ENCODE results near the gene ZNF507. TPM values are rescaled to one million over a fixed set of nuclear protein-coding genes. Genes with fewer than 3 reads are reported as not detected.
"Not testable (repeated sequence)": the region's sequence is repeated elsewhere in the genome, so short reads cannot be mapped to it uniquely, and the experiment has no call there.

Gene ZNF507
- polyA plus RNA-seq, 3 donors, result 0.08 to 0.39 (median 0.10) TPM

DNA sequence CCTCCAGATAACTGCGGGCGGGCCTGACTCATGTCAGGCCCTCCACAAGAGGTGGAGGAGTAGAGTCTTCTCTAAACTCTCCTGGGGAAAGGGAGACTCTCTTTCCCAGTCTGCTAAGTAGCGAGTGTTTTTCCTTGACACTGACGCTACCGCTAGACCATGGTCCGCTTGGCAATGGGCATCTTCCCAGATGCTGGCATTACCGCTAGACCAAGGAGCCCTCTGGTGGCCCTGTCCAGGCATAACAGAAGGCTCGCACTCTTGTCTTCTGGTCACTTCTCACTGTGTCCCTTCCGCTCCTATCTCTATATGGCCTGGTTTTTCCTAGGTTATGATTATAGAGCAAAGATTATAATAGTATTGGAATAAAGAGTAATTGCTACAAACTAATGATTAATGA, 31.7 kb downstream of the ZNF507 start:
- Mint-ChIP-seq H3K27me3 (ENCODE audit: low read depth in 3 of 3) (peaks cover 68 to 84% (median 83%) of the 10 kb centered on the region in 3 donors), H3K4me3 (peak overlapping the region in 1 of 2 donors; percentile 47), H3K9me3 (peaks cover 3 to 31% (median 18%) of the 10 kb centered on the region in 7 donors), H3K36me3 (peaks cover 22 to 30% of the 10 kb centered on the region in 2 donors)
- H3K4me2 ChIP-seq (replicated peaks; ENCODE audit: extremely low read depth, low read length, poor library complexity, severe bottlenecking); DNase-seq; H3K27ac ChIP-seq (ENCODE audit: low read depth in 1 of 2, low read length in 2 of 2); H3K4me1 ChIP-seq (ENCODE audit: control insufficient read depth in 1 of 2, insufficient read depth in 2 of 2, low read length in 2 of 2); H3K4me1 Mint-ChIP-seq; intact Hi-C loops (cut with micrococcal nuclease); H3K27ac Mint-ChIP-seq; H3K4me3 ChIP-seq (replicated peaks in 1 of 3; ENCODE audit: low read depth in 2 of 3, low read length in 3 of 3); H3K36me3 ChIP-seq (replicated peaks in 1 of 2; ENCODE audit: control insufficient read depth in 1 of 2, insufficient read depth in 2 of 2, low read length in 2 of 2); H3K79me2 ChIP-seq (ENCODE audit: insufficient read depth, low read length); H2AFZ ChIP-seq (ENCODE audit: insufficient read depth, low read depth, low read length, poor library complexity, severe bottlenecking); H3K9ac ChIP-seq (ENCODE audit: insufficient read depth, low read length, poor library complexity, severe bottlenecking); H4K20me1 ChIP-seq (ENCODE audit: insufficient read depth, low read length): not testable (repeated sequence)
- WGBS (ENCODE audit: insufficient coverage), result 100% methylated on average over 4 of the region's 9 CpGs
- Histone ChIP-seq H3K27me3 (ENCODE audit: control insufficient read depth in 2 of 2, insufficient read depth in 2 of 2, low read length in 2 of 2) (peaks cover 75 to 78% of the 10 kb centered on the region in 2 donors), H3K9me3 (replicated peaks in 1 of 2; ENCODE audit: control insufficient read depth in 1 of 2, insufficient read depth in 1 of 2, low read length in 2 of 2) (peaks cover 10 to 28% of the 10 kb centered on the region in 2 donors)
- TF ChIP-seq, protein P1, sequence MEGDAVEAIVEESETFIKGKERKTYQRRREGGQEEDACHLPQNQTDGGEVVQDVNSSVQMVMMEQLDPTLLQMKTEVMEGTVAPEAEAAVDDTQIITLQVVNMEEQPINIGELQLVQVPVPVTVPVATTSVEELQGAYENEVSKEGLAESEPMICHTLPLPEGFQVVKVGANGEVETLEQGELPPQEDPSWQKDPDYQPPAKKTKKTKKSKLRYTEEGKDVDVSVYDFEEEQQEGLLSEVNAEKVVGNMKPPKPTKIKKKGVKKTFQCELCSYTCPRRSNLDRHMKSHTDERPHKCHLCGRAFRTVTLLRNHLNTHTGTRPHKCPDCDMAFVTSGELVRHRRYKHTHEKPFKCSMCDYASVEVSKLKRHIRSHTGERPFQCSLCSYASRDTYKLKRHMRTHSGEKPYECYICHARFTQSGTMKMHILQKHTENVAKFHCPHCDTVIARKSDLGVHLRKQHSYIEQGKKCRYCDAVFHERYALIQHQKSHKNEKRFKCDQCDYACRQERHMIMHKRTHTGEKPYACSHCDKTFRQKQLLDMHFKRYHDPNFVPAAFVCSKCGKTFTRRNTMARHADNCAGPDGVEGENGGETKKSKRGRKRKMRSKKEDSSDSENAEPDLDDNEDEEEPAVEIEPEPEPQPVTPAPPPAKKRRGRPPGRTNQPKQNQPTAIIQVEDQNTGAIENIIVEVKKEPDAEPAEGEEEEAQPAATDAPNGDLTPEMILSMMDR (IDR thresholded peaks at IDR 0.05), result peak; percentile 64

DNA sequence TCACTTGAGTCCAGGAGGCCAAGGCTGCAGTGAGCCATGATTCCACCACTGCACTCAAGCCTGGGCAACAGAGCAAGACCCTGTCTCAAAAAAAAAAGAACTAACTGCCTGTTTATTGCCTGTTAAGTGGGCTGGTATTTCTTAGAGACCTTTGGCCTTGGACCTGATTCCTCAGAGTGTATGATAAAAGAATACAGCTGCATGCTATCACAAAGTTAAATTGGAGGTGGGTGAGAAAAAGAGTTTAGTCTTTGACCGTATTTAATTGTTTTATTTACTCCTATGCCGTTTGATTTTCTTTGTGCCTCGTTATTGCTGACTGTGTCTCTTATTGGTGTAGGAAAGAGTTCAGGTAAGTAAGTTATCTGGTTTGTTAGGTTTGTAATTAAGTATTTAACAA, 34.9 kb downstream of the ZNF507 start:
- Histone ChIP-seq H3K4me3 (replicated peaks in 1 of 3; ENCODE audit: low read depth in 2 of 3, low read length in 3 of 3) (no peak overlapping the region), H2AFZ (ENCODE audit: insufficient read depth, low read depth, low read length, poor library complexity, severe bottlenecking) (no peak overlapping the region), H3K79me2 (ENCODE audit: insufficient read depth, low read length) (no peaks in the 10 kb centered on the region), H3K4me1 (ENCODE audit: control insufficient read depth in 1 of 2, insufficient read depth in 2 of 2, low read length in 2 of 2) (no peaks in the 10 kb centered on the region), H3K9me3 (replicated peaks in 1 of 2; ENCODE audit: control insufficient read depth in 1 of 2, insufficient read depth in 1 of 2, low read length in 2 of 2) (peaks cover 0 to 8% of the 10 kb centered on the region in 2 donors), H3K36me3 (replicated peaks in 1 of 2; ENCODE audit: control insufficient read depth in 1 of 2, insufficient read depth in 2 of 2, low read length in 2 of 2) (no peaks in the 10 kb centered on the region), H3K27ac (ENCODE audit: low read depth in 1 of 2, low read length in 2 of 2) (no peak overlapping the region), H3K9ac (ENCODE audit: insufficient read depth, low read length, poor library complexity, severe bottlenecking) (no peak overlapping the region), H3K27me3 (ENCODE audit: control insufficient read depth in 2 of 2, insufficient read depth in 2 of 2, low read length in 2 of 2) (peaks cover 62 to 74% of the 10 kb centered on the region in 2 donors), H4K20me1 (ENCODE audit: insufficient read depth, low read length) (no peaks in the 10 kb centered on the region), H3K4me2 (replicated peaks; ENCODE audit: extremely low read depth, low read length, poor library complexity, severe bottlenecking) (no peak overlapping the region)
- peak overlapping the region in 1 of 2 donors; percentile 72 for H3K4me3 Mint-ChIP-seq
- H3K27me3 Mint-ChIP-seq (ENCODE audit: low read depth in 3 of 3), result peaks cover 47 to 74% (median 65%) of the 10 kb centered on the region in 3 donors
- H3K36me3 Mint-ChIP-seq, result peaks cover 8 to 28% of the 10 kb centered on the region in 2 donors
- intact Hi-C loops (cut with micrococcal nuclease), result no loop called here
- 100% methylated on average over 1 of the region's 3 CpGs for WGBS (ENCODE audit: insufficient coverage)
- TF ChIP-seq, protein P1 (IDR thresholded peaks at IDR 0.05), result no peak
- H3K9me3 Mint-ChIP-seq, result peaks cover 3 to 15% (median 9%) of the 10 kb centered on the region in 7 donors
- H3K27ac Mint-ChIP-seq, result no peak overlapping the region
- no peaks in the 10 kb centered on the region for H3K4me1 Mint-ChIP-seq
- DNase-seq, result no peak
